Omental fat pad (tissue), 4 donors: Measurements from ENCODE around the gene AGBL1. TPM values are rescaled to one million over a fixed set of nuclear protein-coding genes. Genes with fewer than 3 reads are reported as not detected.

Experiments
- ATAC-seq: fragments of 150-250 bp; one replicate; pipeline ENCODE4 v1.9.1; 2016; ENCODE audit warnings: mild to moderate bottlenecking, moderate library complexity; ENCODE audit not compliant: low FRiP score
- DNase-seq: peaks from one replicate; pipeline ENCODE4 v3.0.0-alpha.2; 2019; ENCODE audit warnings: low spot score
- total RNA-seq, 4 donors: library from RNA; depleted of rRNA; stranded (reverse); fragments of >200 nt; gene quantifications; one replicate each; pipeline ENCODE4 v1.1.0, GENCODE V29; 2016
- TF ChIP-seq, protein P1 (sequence below), 3 donors: fragments of 450-650 bp; IDR thresholded peaks; one replicate each; pipeline ENCODE4 v1.5.1; 2016 to 2017; ENCODE audit warnings: antibody characterized with exemption in 3 of 3, mild to moderate bottlenecking in 3 of 3, moderate library complexity in 2 of 3

AGBL1 gene
- total RNA-seq, 4 donors from 2014 or later, result not detected

- ATAC-seq (no peak), DNase-seq (no peak)
- TF ChIP-seq, protein P1, sequence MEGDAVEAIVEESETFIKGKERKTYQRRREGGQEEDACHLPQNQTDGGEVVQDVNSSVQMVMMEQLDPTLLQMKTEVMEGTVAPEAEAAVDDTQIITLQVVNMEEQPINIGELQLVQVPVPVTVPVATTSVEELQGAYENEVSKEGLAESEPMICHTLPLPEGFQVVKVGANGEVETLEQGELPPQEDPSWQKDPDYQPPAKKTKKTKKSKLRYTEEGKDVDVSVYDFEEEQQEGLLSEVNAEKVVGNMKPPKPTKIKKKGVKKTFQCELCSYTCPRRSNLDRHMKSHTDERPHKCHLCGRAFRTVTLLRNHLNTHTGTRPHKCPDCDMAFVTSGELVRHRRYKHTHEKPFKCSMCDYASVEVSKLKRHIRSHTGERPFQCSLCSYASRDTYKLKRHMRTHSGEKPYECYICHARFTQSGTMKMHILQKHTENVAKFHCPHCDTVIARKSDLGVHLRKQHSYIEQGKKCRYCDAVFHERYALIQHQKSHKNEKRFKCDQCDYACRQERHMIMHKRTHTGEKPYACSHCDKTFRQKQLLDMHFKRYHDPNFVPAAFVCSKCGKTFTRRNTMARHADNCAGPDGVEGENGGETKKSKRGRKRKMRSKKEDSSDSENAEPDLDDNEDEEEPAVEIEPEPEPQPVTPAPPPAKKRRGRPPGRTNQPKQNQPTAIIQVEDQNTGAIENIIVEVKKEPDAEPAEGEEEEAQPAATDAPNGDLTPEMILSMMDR (IDR thresholded peaks at IDR 0.05), result no peak
These were observed 324.4 kb downstream of the AGBL1 start for GRCh38 chr15:86403914-86404583.

GRCh38 chr15:86408261-86408660, 328.6 kb downstream of the AGBL1 start:
- TF ChIP-seq, protein P1 (IDR thresholded peaks at IDR 0.05), result no peak
- DNase-seq (no peak), ATAC-seq (no peak)

- TF ChIP-seq, protein P1 (IDR thresholded peaks at IDR 0.05), result no peak
- no peak for ATAC-seq
- no peak for DNase-seq
These were observed 332.2 kb downstream of the AGBL1 start for GRCh38 chr15:86411916-86412315.

- no peak for DNase-seq
- ATAC-seq, result no peak
- TF ChIP-seq, protein P1 (IDR thresholded peaks at IDR 0.05), result no peak
These were observed 333.5 kb downstream of the AGBL1 start for GRCh38 chr15:86413191-86413590.

GRCh38 chr15:86425746-86426145, 346.1 kb downstream of the AGBL1 start:
- TF ChIP-seq, protein P1 (IDR thresholded peaks at IDR 0.05), result no peak
- DNase-seq (no peak), ATAC-seq (no peak)

GRCh38 chr15:86432861-86433260, 353.2 kb downstream of the AGBL1 start:
- no peak for ATAC-seq
- TF ChIP-seq, protein P1 (IDR thresholded peaks at IDR 0.05), result no peak
- no peak for DNase-seq

DNA sequence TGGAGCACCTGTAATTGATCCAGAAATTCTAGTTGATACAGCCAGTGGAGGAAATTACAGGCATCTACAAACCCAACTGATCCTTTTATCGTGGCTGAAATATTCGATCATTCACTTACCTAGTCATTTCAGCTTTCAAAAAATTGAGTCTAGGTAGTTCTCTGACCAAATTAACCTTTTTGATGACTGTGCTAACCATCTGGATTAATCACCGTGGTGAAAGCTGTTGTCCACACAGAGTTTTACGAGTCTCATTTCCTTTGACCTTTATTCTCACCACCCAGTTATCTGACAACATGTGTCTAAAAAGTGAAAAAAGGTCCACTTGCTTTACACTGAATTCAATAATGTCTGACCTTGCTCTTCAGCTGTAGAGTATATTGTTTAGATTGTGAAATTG, 354.3 kb downstream of the AGBL1 start:
- TF ChIP-seq, protein P1 (IDR thresholded peaks at IDR 0.05), result no peak
- ATAC-seq (no peak), DNase-seq (no peak)
